Mesenchymal stem cell (in vitro differentiated cells and primary cell): ENCODE results near the gene SRC.

Source experiments
- DNase-seq: peaks from one replicate; pipeline ENCODE4 v3.0.0-alpha.2; 2013
- H2AFZ ChIP-seq: one replicate; pipeline ENCODE4 v1.6.1; 2013; ENCODE audit warnings: low read depth, mild to moderate bottlenecking, control low read depth, inconsistent platforms, low read length, moderate library complexity
- H2AK5ac ChIP-seq: 2 replicates; pipeline ENCODE4 v1.6.1; 2013; ENCODE audit warnings: low read length, moderate library complexity, mild to moderate bottlenecking, inconsistent platforms; ENCODE audit not compliant: severe bottlenecking
- H2BK120ac ChIP-seq: one replicate; pipeline ENCODE4 v1.6.1; 2013; ENCODE audit warnings: low read depth, mild to moderate bottlenecking, inconsistent platforms, low read length, moderate library complexity
- H2BK12ac ChIP-seq, 2 experiments: one replicate each; pipeline ENCODE4 v1.6.1; 2013; ENCODE audit warnings: inconsistent platforms in 2 of 2, low read length in 2 of 2, mild to moderate bottlenecking in 2 of 2, moderate library complexity in 2 of 2, control low read depth in 1 of 2
- H2BK15ac ChIP-seq: one replicate; pipeline ENCODE4 v1.6.1; 2013; ENCODE audit warnings: mild to moderate bottlenecking, low read depth, inconsistent platforms; ENCODE audit not compliant: poor library complexity, severe bottlenecking
- H2BK5ac ChIP-seq: 2 replicates; pipeline ENCODE4 v1.6.1; 2013; ENCODE audit warnings: low read depth, mild to moderate bottlenecking, low read length, control low read depth, inconsistent platforms; ENCODE audit not compliant: poor library complexity, severe bottlenecking
- H3K14ac ChIP-seq, 2 experiments: one replicate each; pipeline ENCODE4 v1.6.1; 2013; ENCODE audit warnings: inconsistent platforms in 2 of 2, low read length in 2 of 2, control low read depth in 1 of 2, mild to moderate bottlenecking in 1 of 2, moderate library complexity in 1 of 2
- H3K18ac ChIP-seq, 2 experiments: one replicate each; pipeline ENCODE4 v1.6.1; 2013; ENCODE audit warnings: inconsistent platforms in 2 of 2, low read length in 2 of 2, control low read depth in 1 of 2, low read depth in 1 of 2, mild to moderate bottlenecking in 1 of 2
- H3K23ac ChIP-seq, 2 experiments: one replicate each; pipeline ENCODE4 v1.6.1; 2013; ENCODE audit warnings: inconsistent platforms in 2 of 2, low read length in 2 of 2, mild to moderate bottlenecking in 2 of 2, moderate library complexity in 2 of 2, control low read depth in 1 of 2
- H3K27ac ChIP-seq: 2 replicates; pipeline ENCODE4 v1.5.1; 2013; ENCODE audit warnings: mild to moderate bottlenecking, moderate library complexity, low read length, control low read depth, inconsistent platforms; ENCODE audit not compliant: poor library complexity, severe bottlenecking
- H3K27me3 ChIP-seq, 2 experiments: 2 replicates each; pipeline versions ENCODE4 v1.6.1 to v1.7.0; 2013; ENCODE audit warnings: low read length in 2 of 2, mild to moderate bottlenecking in 2 of 2, moderate library complexity in 2 of 2, control low read depth in 1 of 2, inconsistent platforms in 1 of 2; ENCODE audit not compliant: control insufficient read depth in 1 of 2, insufficient read depth in 1 of 2
- H3K36me3 ChIP-seq, 2 experiments: 2 replicates each; pipeline versions ENCODE4 v1.6.1 to v1.7.0; 2013; ENCODE audit warnings: low read length in 2 of 2, control low read depth in 1 of 2, inconsistent platforms in 1 of 2, low read depth in 1 of 2, mild to moderate bottlenecking in 1 of 2; ENCODE audit not compliant: insufficient read depth in 2 of 2, control insufficient read depth in 1 of 2
- H3K4ac ChIP-seq, 2 experiments: one replicate each; pipeline ENCODE4 v1.6.1; 2013; ENCODE audit warnings: inconsistent platforms in 2 of 2, low read length in 2 of 2, mild to moderate bottlenecking in 2 of 2, moderate library complexity in 2 of 2, control low read depth in 1 of 2, low read depth in 1 of 2
- H3K4me1 ChIP-seq: 2 replicates; pipeline ENCODE4 v1.6.1; 2013; ENCODE audit warnings: low read depth, low read length, control low read depth; ENCODE audit not compliant: control insufficient read depth, insufficient read depth
- H3K4me2 ChIP-seq: 2 replicates; pipeline ENCODE4 v1.6.1; 2013; ENCODE audit warnings: low read length, mild to moderate bottlenecking, inconsistent platforms; ENCODE audit not compliant: poor library complexity, severe bottlenecking
- H3K4me3 ChIP-seq, 2 experiments: 2 replicates each; pipeline versions ENCODE4 v1.5.1 to v1.7.0; 2013; ENCODE audit warnings: low read length in 2 of 2, mild to moderate bottlenecking in 2 of 2, control low read depth in 1 of 2, low read depth in 1 of 2; ENCODE audit not compliant: insufficient read depth in 1 of 2
- H3K79me1 ChIP-seq: replicated peaks from 2 replicates; pipeline ENCODE4 v1.6.1; 2013; ENCODE audit warnings: mild to moderate bottlenecking, control low read depth, low read length, inconsistent platforms; ENCODE audit not compliant: poor library complexity, severe bottlenecking
- H3K9ac ChIP-seq: 2 replicates; pipeline ENCODE4 v1.7.0; 2013; ENCODE audit warnings: mild to moderate bottlenecking, low read length, moderate library complexity
- H3K9me3 ChIP-seq: 2 replicates; pipeline ENCODE4 v1.7.0; 2013; ENCODE audit warnings: mild to moderate bottlenecking, low read length; ENCODE audit not compliant: control insufficient read depth
- H4K8ac ChIP-seq: one replicate; pipeline ENCODE4 v1.6.1; 2013; ENCODE audit warnings: inconsistent platforms, mild to moderate bottlenecking, low read length, moderate library complexity
- H4K91ac ChIP-seq: one replicate; pipeline ENCODE4 v1.6.1; 2013; ENCODE audit warnings: mild to moderate bottlenecking, low read length, inconsistent platforms
- WGBS: methylation state at CpG from one replicate; pipeline ENCODE4 v1.1.7; 2013; ENCODE audit warnings: mixed read lengths; 5-methylcytosine and 5-hydroxymethylcytosine counted together

The SRC gene

DNA sequence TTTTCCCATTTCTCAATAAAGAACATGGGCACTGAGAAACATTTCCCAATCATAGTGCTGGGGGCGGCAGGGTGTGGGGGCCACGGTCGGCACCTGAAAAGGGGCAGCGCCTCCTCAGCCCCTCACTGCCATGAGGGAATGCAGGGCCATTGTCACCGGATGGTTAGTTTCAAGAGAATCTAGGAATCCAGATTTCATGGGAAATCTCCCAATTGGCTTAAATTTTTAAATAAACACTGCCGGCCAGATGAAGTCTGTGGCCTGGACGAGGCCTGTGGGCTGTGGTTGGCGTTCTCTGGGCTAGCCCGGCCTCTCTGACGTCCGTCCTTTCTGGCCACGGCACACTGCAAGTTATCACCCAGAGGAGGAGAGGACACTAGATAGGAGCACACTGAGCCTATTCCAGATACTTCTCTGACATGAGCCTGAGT, 30.9 kb upstream of the SRC start:
- Histone ChIP-seq H3K9me3 (no peaks in the 10 kb centered on the region), H3K27me3 (no peaks in the 10 kb centered on the region), H4K8ac (peak overlapping the region; percentile 85), H4K91ac (peak overlapping the region; percentile 18), H2AK5ac (no peak overlapping the region), H2BK15ac (no peak overlapping the region), H2BK120ac (no peak overlapping the region), H3K4me1 (peaks cover 21% of the 10 kb centered on the region), H2AFZ (no peak overlapping the region), H3K23ac (no peak overlapping the region), H3K27ac (no peak overlapping the region), H3K36me3 (peaks cover 47 to 56% of the 10 kb centered on the region in 2 experiments), H3K4ac (no peak overlapping the region), H3K4me2 (no peak overlapping the region), H3K18ac (peak overlapping the region; percentile 61 to 81), H2BK5ac (no peak overlapping the region), H2BK12ac (no peak overlapping the region), H3K79me1 (peaks cover 39% of the 10 kb centered on the region), H3K4me3 (peak overlapping the region in 1 of 2 experiments; percentile 20), H3K14ac (no peak overlapping the region), H3K9ac (peak overlapping the region; percentile 76)
- DNase-seq: peak; percentile 91
- WGBS: 42% methylated on average over 11 of the region's 12 CpGs

DNA sequence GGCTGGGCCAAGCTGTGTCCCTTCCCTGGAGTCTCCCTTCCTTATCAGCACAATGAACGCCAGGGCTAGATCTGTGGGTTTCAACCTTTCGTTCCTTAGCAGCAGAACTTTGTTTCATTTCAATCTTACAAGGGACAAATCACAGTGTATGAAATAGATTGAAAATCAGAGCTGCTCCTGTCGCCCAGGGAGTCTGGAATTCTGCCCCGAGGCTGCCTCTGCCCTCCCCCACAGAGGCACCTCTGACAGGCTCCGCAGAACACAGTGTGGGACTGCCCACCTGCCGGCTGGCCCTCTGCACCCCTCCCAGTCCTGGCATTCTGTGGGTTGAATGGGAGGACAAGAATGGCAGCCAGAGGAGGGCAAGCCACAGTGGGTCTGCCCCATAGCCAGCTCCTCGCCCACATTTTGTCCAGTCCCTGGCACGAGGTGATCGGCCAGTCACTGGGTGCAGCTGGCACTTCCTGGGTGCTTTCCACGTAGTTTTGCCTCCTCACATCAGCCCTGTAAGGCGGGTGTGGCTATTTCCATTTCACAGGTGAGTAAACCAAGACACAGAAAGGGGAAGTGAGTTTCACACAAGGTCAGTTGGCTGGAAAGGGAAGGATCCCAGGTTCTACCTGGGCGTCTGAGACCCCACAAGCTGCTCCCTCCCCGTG, 30.4 kb upstream of the SRC start:
- Histone ChIP-seq H2BK12ac (peak overlapping the region; percentile 12 to 29), H2BK120ac (peak overlapping the region; percentile 66), H3K4me3 (peak overlapping the region in 1 of 2 experiments; percentile 20), H4K91ac (peak overlapping the region; percentile 12), H3K9ac (peak overlapping the region; percentile 76), H4K8ac (peak overlapping the region; percentile 85), H2BK5ac (no peak overlapping the region), H3K27ac (no peak overlapping the region), H3K4me2 (no peak overlapping the region), H3K27me3 (no peaks in the 10 kb centered on the region), H3K9me3 (no peaks in the 10 kb centered on the region), H3K36me3 (peaks cover 43 to 53% of the 10 kb centered on the region in 2 experiments), H3K18ac (peak overlapping the region; percentile 16 to 44), H2AFZ (no peak overlapping the region), H2BK15ac (no peak overlapping the region), H3K14ac (peak overlapping the region in 1 of 2 experiments; percentile 19), H3K4ac (peak overlapping the region; percentile 82 to 85), H2AK5ac (no peak overlapping the region), H3K79me1 (peaks cover 39% of the 10 kb centered on the region), H3K4me1 (peaks cover 21% of the 10 kb centered on the region), H3K23ac (no peak overlapping the region)
- DNase-seq: no peak
- 82% methylated on average over 11 of the region's 13 CpGs for WGBS

DNA sequence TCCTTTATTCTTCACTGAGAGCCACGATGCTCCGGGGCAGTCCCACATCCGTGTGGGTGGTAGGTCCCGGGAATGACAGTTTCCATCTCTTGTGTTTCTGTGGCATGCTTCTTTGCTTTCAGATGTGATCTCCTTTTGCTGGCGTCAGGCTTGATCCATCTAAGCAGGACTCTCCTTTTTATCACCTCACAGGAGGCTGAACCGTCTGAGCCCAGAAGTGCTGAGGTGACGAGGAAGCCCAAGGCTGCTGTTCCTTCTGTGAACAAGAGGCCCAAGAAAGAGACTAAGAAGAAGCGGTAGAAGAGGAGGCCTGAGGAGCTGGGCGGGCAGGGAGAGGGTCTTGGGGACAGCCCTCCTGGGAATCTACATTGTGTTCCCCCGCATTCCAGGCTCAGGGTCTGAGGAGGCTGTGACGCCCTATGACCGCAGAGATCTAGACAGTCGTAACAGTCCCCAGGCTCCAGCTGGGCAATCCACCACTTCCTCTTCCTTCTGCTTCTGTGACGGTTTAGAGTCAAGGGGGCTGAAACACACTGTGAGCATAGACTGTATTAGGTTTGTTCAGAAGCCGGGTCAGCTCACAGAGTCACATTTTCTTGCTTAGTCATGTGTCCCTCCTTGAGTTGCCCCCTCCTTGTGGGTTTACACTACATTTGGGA, 29.7 kb upstream of the SRC start:
- Histone ChIP-seq H3K79me1 (peaks cover 33% of the 10 kb centered on the region), H3K9me3 (no peaks in the 10 kb centered on the region), H4K8ac (no peak overlapping the region), H3K4me2 (no peak overlapping the region), H3K9ac (no peak overlapping the region), H3K36me3 (peaks cover 38 to 48% of the 10 kb centered on the region in 2 experiments), H3K27me3 (no peaks in the 10 kb centered on the region), H3K14ac (peak overlapping the region in 1 of 2 experiments; percentile 76), H2BK15ac (no peak overlapping the region), H2BK120ac (no peak overlapping the region), H3K23ac (no peak overlapping the region), H3K18ac (peak overlapping the region in 1 of 2 experiments; percentile 44), H3K4me3 (no peak overlapping the region), H4K91ac (peak overlapping the region; percentile 12), H2AFZ (no peak overlapping the region), H3K4me1 (peaks cover 21% of the 10 kb centered on the region), H2AK5ac (no peak overlapping the region), H3K27ac (no peak overlapping the region), H3K4ac (peak overlapping the region in 1 of 2 experiments; percentile 32), H2BK12ac (peak overlapping the region in 1 of 2 experiments; percentile 64), H2BK5ac (no peak overlapping the region)
- WGBS: 81% methylated on average over 14 of the region's 15 CpGs
- DNase-seq: peak; percentile 40

DNA sequence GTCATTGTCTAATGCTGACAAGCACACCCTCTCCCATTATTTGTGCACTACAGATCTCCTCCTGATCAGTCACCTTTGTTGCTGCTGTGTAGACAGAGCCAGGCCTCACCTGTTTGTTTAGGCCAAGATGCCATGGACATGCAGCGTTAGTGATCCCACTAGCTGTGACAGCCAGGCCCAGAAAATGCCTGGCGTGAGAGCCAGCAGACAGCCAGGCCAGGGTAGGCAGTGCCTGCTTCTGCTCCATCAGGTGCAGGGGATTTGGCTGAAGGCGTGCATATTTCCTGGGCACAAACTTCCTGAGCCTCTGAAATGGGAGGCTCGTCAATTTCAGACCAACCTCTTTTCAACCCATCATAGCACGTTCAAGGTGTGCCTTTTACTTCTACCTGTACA, 29.2 kb upstream of the SRC start:
- WGBS: 94% methylated on average over 5 of the region's 5 CpGs
- Histone ChIP-seq H3K27me3 (no peaks in the 10 kb centered on the region), H2BK15ac (no peak overlapping the region), H3K9me3 (no peaks in the 10 kb centered on the region), H3K4me1 (peaks cover 19% of the 10 kb centered on the region), H3K4me3 (no peak overlapping the region), H3K4me2 (no peak overlapping the region), H2AFZ (no peak overlapping the region), H2BK12ac (peak overlapping the region in 1 of 2 experiments; percentile 4), H3K36me3 (peaks cover 38 to 45% of the 10 kb centered on the region in 2 experiments), H3K4ac (no peak overlapping the region), H3K14ac (no peak overlapping the region), H3K18ac (peak overlapping the region in 1 of 2 experiments; percentile 34), H4K91ac (no peak overlapping the region), H3K9ac (no peak overlapping the region), H3K27ac (no peak overlapping the region), H2AK5ac (no peak overlapping the region), H2BK120ac (no peak overlapping the region), H3K23ac (no peak overlapping the region), H4K8ac (no peak overlapping the region), H2BK5ac (no peak overlapping the region), H3K79me1 (peaks cover 31% of the 10 kb centered on the region)
- no peak for DNase-seq
